ENCODE measurements around the gene DAPK1.

The DAPK1 gene

DNA sequence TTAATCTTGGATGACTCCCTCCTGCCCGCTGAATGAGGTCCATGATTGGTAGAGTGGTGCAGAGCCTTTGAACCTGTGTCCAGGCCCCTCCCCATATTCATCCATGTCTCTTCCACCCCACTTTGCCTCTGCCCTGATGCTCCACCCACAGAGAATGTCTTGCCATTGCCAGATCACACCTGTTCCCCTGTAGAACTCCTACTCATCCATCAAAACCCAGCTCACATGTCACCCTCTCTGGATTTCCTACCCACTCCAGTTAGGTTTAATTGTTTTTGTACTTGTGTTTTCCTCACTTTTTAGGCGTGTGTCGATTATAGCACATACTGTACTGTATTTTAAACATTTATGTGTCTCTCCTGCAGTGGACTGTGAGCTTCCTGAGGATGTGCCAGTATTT lies 121.3 kb downstream of the DAPK1 start:
- TF ChIP-seq, protein P1, sequence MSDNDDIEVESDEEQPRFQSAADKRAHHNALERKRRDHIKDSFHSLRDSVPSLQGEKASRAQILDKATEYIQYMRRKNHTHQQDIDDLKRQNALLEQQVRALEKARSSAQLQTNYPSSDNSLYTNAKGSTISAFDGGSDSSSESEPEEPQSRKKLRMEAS (IDR thresholded peaks at IDR 0.05) = no peak
- TF ChIP-seq TCF12 (IDR thresholded peaks at IDR 0.05; ENCODE audit: low read depth) = no peak
- TF ChIP-seq CEBPB (IDR thresholded peaks at IDR 0.05) = no peak
- TF ChIP-seq TEAD4 (IDR thresholded peaks at IDR 0.05) = no peak
- no peak for TF ChIP-seq TAF1 (IDR thresholded peaks at IDR 0.05; ENCODE audit: low read depth)
- TF ChIP-seq YY1 (IDR thresholded peaks at IDR 0.05; ENCODE audit: low read depth) = no peak
- no peak for TF ChIP-seq ZBTB7A (IDR thresholded peaks at IDR 0.05; ENCODE audit: low read depth)
- TF ChIP-seq, protein P2, sequence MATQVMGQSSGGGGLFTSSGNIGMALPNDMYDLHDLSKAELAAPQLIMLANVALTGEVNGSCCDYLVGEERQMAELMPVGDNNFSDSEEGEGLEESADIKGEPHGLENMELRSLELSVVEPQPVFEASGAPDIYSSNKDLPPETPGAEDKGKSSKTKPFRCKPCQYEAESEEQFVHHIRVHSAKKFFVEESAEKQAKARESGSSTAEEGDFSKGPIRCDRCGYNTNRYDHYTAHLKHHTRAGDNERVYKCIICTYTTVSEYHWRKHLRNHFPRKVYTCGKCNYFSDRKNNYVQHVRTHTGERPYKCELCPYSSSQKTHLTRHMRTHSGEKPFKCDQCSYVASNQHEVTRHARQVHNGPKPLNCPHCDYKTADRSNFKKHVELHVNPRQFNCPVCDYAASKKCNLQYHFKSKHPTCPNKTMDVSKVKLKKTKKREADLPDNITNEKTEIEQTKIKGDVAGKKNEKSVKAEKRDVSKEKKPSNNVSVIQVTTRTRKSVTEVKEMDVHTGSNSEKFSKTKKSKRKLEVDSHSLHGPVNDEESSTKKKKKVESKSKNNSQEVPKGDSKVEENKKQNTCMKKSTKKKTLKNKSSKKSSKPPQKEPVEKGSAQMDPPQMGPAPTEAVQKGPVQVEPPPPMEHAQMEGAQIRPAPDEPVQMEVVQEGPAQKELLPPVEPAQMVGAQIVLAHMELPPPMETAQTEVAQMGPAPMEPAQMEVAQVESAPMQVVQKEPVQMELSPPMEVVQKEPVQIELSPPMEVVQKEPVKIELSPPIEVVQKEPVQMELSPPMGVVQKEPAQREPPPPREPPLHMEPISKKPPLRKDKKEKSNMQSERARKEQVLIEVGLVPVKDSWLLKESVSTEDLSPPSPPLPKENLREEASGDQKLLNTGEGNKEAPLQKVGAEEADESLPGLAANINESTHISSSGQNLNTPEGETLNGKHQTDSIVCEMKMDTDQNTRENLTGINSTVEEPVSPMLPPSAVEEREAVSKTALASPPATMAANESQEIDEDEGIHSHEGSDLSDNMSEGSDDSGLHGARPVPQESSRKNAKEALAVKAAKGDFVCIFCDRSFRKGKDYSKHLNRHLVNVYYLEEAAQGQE (IDR thresholded peaks at IDR 0.05; ENCODE audit: low read depth) = no peak
- no peak for TF ChIP-seq CREB1 (IDR thresholded peaks at IDR 0.05; ENCODE audit: low read depth)
- TF ChIP-seq EP300 (IDR thresholded peaks at IDR 0.05; ENCODE audit: borderline replicate concordance) = no peak
- TF ChIP-seq FOXM1 (IDR thresholded peaks at IDR 0.05; ENCODE audit: borderline replicate concordance, low read depth) = no peak
- TF ChIP-seq, protein P3, sequence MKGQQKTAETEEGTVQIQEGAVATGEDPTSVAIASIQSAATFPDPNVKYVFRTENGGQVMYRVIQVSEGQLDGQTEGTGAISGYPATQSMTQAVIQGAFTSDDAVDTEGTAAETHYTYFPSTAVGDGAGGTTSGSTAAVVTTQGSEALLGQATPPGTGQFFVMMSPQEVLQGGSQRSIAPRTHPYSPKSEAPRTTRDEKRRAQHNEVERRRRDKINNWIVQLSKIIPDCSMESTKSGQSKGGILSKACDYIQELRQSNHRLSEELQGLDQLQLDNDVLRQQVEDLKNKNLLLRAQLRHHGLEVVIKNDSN (IDR thresholded peaks at IDR 0.05) = no peak
- TF ChIP-seq EGR1 (IDR thresholded peaks at IDR 0.05) = no peak
- no peak for TF ChIP-seq RAD21 (IDR thresholded peaks at IDR 0.05; ENCODE audit: low read depth)
- no peak for TF ChIP-seq NFIC (IDR thresholded peaks at IDR 0.05)

DNA sequence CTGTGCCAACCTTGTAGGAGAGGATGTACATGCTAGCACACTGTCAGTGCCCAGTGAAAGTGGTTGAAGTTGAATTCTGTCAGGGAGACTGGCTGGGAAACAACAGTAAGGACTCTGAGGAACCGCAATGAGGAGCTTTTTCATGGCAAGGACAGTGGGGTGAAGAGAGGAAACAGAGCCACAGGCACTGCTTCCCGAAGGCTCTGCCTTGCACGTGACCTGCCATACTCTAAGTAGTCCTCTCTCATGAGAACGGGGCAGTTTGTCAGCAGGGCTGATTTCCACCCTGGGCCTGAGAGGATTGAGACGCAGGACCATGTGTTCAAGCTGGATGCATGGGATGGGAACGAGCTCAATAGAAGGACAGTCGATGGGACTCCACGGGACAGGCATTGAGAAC lies 121.7 kb downstream of the DAPK1 start:
- TF ChIP-seq EGR1 (IDR thresholded peaks at IDR 0.05) = no peak
- no peak for TF ChIP-seq CEBPB (IDR thresholded peaks at IDR 0.05)
- no peak for TF ChIP-seq ZBTB7A (IDR thresholded peaks at IDR 0.05; ENCODE audit: low read depth)
- TF ChIP-seq TAF1 (IDR thresholded peaks at IDR 0.05; ENCODE audit: low read depth) = no peak
- TF ChIP-seq FOXM1 (IDR thresholded peaks at IDR 0.05; ENCODE audit: borderline replicate concordance, low read depth) = no peak
- TF ChIP-seq, protein P2 (IDR thresholded peaks at IDR 0.05; ENCODE audit: low read depth) = no peak
- no peak for TF ChIP-seq EP300 (IDR thresholded peaks at IDR 0.05; ENCODE audit: borderline replicate concordance)
- TF ChIP-seq RAD21 (IDR thresholded peaks at IDR 0.05; ENCODE audit: low read depth) = no peak
- no peak for TF ChIP-seq TCF12 (IDR thresholded peaks at IDR 0.05; ENCODE audit: low read depth)
- TF ChIP-seq, protein P3 (IDR thresholded peaks at IDR 0.05) = no peak
- TF ChIP-seq NFIC (IDR thresholded peaks at IDR 0.05) = no peak
- TF ChIP-seq CREB1 (IDR thresholded peaks at IDR 0.05; ENCODE audit: low read depth) = no peak
- TF ChIP-seq TEAD4 (IDR thresholded peaks at IDR 0.05) = no peak
- TF ChIP-seq YY1 (IDR thresholded peaks at IDR 0.05; ENCODE audit: low read depth) = no peak
- TF ChIP-seq, protein P1 (IDR thresholded peaks at IDR 0.05) = no peak

DNA sequence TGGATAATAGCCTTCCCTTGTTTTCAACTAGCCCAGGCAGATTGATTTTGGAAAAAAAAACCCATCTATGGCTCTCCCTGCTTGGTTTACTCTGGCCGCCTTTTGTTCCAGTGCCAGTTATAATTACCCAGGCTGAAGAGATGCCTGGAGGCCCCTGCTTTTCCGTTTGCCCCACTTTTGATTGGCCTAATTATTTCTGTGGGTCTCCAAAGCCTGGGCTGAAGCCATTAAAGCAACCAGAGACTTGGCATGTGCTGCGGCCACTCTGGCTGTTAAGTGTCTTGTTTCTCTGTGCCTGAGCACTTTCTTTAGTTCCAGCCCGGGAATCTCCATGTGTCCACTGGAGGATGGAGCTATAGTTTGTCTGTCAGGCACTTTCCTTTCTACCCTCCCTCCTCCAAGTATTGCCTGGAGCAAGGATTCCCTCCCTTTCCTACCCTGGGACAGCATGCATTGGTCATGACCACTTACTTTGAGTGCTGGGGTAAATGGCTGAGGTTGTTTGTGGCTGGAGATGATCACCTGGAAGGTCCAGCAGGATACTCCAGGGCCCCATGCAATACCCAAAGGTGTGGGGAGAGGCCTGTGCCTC lies 123.2 kb downstream of the DAPK1 start:
- TF ChIP-seq TCF12 (IDR thresholded peaks at IDR 0.05; ENCODE audit: low read depth) (no peak), CREB1 (IDR thresholded peaks at IDR 0.05; ENCODE audit: low read depth) (no peak), CEBPB (IDR thresholded peaks at IDR 0.05) (no peak), ZBTB7A (IDR thresholded peaks at IDR 0.05; ENCODE audit: low read depth) (no peak), EGR1 (IDR thresholded peaks at IDR 0.05) (no peak), NFIC (IDR thresholded peaks at IDR 0.05) (no peak), TAF1 (IDR thresholded peaks at IDR 0.05; ENCODE audit: low read depth) (no peak)
- TF ChIP-seq, protein P2 (IDR thresholded peaks at IDR 0.05; ENCODE audit: low read depth) = no peak

DNA sequence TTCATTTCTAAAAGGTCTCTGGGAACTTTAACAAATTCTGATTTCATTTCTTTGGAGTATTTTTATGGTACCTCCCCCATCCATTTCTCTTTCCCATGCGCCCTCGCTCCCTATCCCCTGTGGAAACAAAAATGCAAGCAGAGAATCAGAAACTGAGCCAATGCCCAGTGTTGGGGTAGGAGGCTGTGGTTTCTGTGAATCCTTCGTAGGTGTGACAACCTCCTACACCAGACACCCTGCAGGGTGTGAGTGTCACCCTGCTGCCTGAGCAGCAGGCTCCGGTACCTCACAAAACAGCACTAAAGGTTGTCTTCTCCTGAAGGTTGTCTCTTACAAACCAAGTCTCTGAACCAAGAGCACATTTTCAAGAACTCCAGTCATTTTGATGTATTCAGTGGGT lies 124.4 kb downstream of the DAPK1 start:
- TF ChIP-seq, protein P3 (IDR thresholded peaks at IDR 0.05) = no peak
- TF ChIP-seq, protein P1 (IDR thresholded peaks at IDR 0.05) = no peak
- TF ChIP-seq FOXM1 (IDR thresholded peaks at IDR 0.05; ENCODE audit: borderline replicate concordance, low read depth) (no peak), RAD21 (IDR thresholded peaks at IDR 0.05; ENCODE audit: low read depth) (no peak), YY1 (IDR thresholded peaks at IDR 0.05; ENCODE audit: low read depth) (no peak), TEAD4 (IDR thresholded peaks at IDR 0.05) (no peak), ZBTB7A (IDR thresholded peaks at IDR 0.05; ENCODE audit: low read depth) (no peak), EGR1 (IDR thresholded peaks at IDR 0.05) (no peak), NFIC (IDR thresholded peaks at IDR 0.05) (no peak), TAF1 (IDR thresholded peaks at IDR 0.05; ENCODE audit: low read depth) (no peak), EP300 (IDR thresholded peaks at IDR 0.05; ENCODE audit: borderline replicate concordance) (no peak), TCF12 (IDR thresholded peaks at IDR 0.05; ENCODE audit: low read depth) (no peak), CEBPB (IDR thresholded peaks at IDR 0.05) (no peak), CREB1 (IDR thresholded peaks at IDR 0.05; ENCODE audit: low read depth) (no peak)
- TF ChIP-seq, protein P2 (IDR thresholded peaks at IDR 0.05; ENCODE audit: low read depth) = no peak

Data from Ishikawa (cell line).